Lower leg skin (tissue), 4 donors: ENCODE measurements around the gene RAD51B. TPM values are rescaled to one million over a fixed set of nuclear protein-coding genes. Genes with fewer than 3 reads are reported as not detected.
A peak's percentile ranks its signal among the peaks of the same experiment; 100 is the strongest.

Experiments
- DNase-seq, 2 donors: peaks; one replicate each; pipeline ENCODE4 v3.0.0-alpha.2; 2019; ENCODE audit warnings: low spot score in 2 of 2
- H3K4me3 ChIP-seq: fragments of 200-600 bp; sonication (generic); 2 replicates; pipeline ENCODE4 v1.5.1; 2017; ENCODE audit warnings: mild to moderate bottlenecking, low read depth; ENCODE audit not compliant: poor library complexity, severe bottlenecking
- CTCF ChIP-seq, 3 donors: fragments of 450-650 bp; IDR thresholded peaks; one replicate each; pipeline ENCODE4 v1.5.1; 2016; ENCODE audit warnings: antibody characterized with exemption in 3 of 3, mild to moderate bottlenecking in 3 of 3, moderate library complexity in 2 of 3
- POLR2A ChIP-seq, 2 donors: fragments of 450-650 bp; IDR thresholded peaks; one replicate each; pipeline ENCODE4 v1.6.1; 2016 to 2017; ENCODE audit warnings: antibody characterized with exemption in 2 of 2, mild to moderate bottlenecking in 1 of 2, moderate library complexity in 1 of 2
- WGBS, 2 donors: methylation state at CpG; one replicate each; pipeline ENCODE4 v1.1.5; 2018; 5-methylcytosine and 5-hydroxymethylcytosine counted together
- intact Hi-C: fragments of 100-400 bp; cut with DNase I; formaldehyde crosslinking; loops from one replicate; pipeline ENCODE4 v1.15.0; 2023; ENCODE audit warnings: low total_unique reads
- total RNA-seq, 4 donors: library from RNA; depleted of rRNA; stranded (reverse); fragments of >200 nt; gene quantifications; one replicate each; pipeline ENCODE4 v1.1.0, GENCODE V29; 2016

The RAD51B gene
- total RNA-seq, 4 donors from 2014 or later: 6.1 to 27.2 (median 13.6) TPM

- intact Hi-C loops: no loop called here
- TF ChIP-seq CTCF (IDR thresholded peaks at IDR 0.05) (no peak), POLR2A (IDR thresholded peaks at IDR 0.05) (no peak)
- peak in 1 of 2 donors; percentile 86 for DNase-seq
- 41 to 59% methylated on average over 2 of the region's 2 CpGs for WGBS, 2 donors
- no peak overlapping the region for H3K4me3 ChIP-seq
Observed at GRCh38 chr14:68513137-68513536, 693.6 kb downstream of the RAD51B start.

- WGBS, 2 donors: 62 to 63% methylated on average over 12 of the region's 12 CpGs
- intact Hi-C loops: no loop called here
- TF ChIP-seq CTCF (IDR thresholded peaks at IDR 0.05) (no peak), POLR2A (IDR thresholded peaks at IDR 0.05) (no peak)
- DNase-seq: no peak
- no peak overlapping the region for H3K4me3 ChIP-seq
Observed at GRCh38 chr14:68513838-68514607, 694.4 kb downstream of the RAD51B start.

GRCh38 chr14:68514608-68515194 is 695.1 kb downstream of the RAD51B start:
- peak in 1 of 2 donors; percentile 48 for DNase-seq
- intact Hi-C loops: no loop called here
- WGBS, 2 donors: 36 to 50% methylated on average over 4 of the region's 4 CpGs
- no peak overlapping the region for H3K4me3 ChIP-seq
- no peak for TF ChIP-seq POLR2A (IDR thresholded peaks at IDR 0.05)
- TF ChIP-seq CTCF (IDR thresholded peaks at IDR 0.05): no peak

GRCh38 chr14:68516342-68516741 is 696.8 kb downstream of the RAD51B start:
- no peak overlapping the region for H3K4me3 ChIP-seq
- TF ChIP-seq POLR2A (IDR thresholded peaks at IDR 0.05): no peak
- TF ChIP-seq CTCF (IDR thresholded peaks at IDR 0.05): no peak
- no peak for DNase-seq
- 56 to 64% methylated on average over 4 of the region's 4 CpGs for WGBS, 2 donors
- intact Hi-C loops: no loop called here

GRCh38 chr14:68518166-68518565 is 698.6 kb downstream of the RAD51B start:
- intact Hi-C loops: no loop called here
- WGBS, 2 donors: 39 to 69% methylated on average over 8 of the region's 8 CpGs
- H3K4me3 ChIP-seq: no peak overlapping the region
- TF ChIP-seq CTCF (IDR thresholded peaks at IDR 0.05) (no peak), POLR2A (IDR thresholded peaks at IDR 0.05) (no peak)
- no peak for DNase-seq
